GM12892 (cell line): ENCODE data around the gene ANKRD6.

Experiments used
- DNase-seq: peaks from one replicate; pipeline ENCODE4 v3.0.0; 2011; ENCODE audit not compliant: insufficient read length
- FAIRE-seq: peaks from 2 replicates; lab custom pipeline; 2011; peaks lifted over from hg19 to GRCh38; lab: Jason Lieb, UNC
- POLR2A ChIP-seq: IDR thresholded peaks from 2 replicates; pipeline ENCODE4 v1.6.1; 2011; ENCODE audit warnings: low read depth, low read length, control low read depth
- POLR2AphosphoS5 ChIP-seq: IDR thresholded peaks from 2 replicates; pipeline ENCODE4 v1.6.1; 2011; ENCODE audit warnings: low read depth, low read length, control low read depth
- TAF1 ChIP-seq: IDR thresholded peaks from 2 replicates; pipeline ENCODE4 v1.6.1; 2011; ENCODE audit warnings: low read depth, mild to moderate bottlenecking, control low read depth, low read length, borderline replicate concordance

Gene ANKRD6

DNA sequence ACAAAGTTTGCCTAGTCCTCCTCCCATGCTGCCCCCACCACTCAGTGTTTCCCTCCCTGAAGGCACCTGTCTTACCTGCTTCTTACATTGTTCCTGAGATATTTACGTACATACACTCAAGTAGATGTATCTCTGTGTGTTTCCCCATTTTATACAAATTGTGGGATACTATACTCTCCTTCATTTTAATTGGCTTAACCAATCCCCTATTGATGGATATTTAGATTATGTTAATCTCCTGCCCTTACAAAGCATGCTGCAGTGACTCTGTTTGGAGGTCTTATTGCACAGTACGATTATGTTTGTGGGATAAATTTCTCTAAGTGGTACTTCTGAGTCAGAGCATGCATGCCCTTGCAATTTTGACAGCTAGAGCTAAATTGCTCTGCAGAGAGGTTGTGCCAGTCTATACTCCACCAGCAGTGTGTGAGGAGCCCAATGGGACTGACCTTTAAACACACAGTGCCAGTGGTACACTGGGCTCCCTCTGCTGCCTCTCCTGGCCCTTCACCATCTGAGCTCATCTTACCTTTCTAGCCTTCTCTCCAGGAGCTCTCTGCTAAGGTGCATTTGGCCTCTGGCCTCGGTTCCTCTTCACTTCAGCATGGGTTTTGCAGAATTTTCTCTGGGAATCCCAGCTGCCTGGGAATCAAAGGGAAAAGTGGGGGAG, 148.2 kb downstream of the ANKRD6 start:
- no peak for TF ChIP-seq TAF1
- TF ChIP-seq POLR2A = no peak
- no peak for TF ChIP-seq POLR2AphosphoS5
- DNase-seq = no peak
- FAIRE-seq = no peak

DNA sequence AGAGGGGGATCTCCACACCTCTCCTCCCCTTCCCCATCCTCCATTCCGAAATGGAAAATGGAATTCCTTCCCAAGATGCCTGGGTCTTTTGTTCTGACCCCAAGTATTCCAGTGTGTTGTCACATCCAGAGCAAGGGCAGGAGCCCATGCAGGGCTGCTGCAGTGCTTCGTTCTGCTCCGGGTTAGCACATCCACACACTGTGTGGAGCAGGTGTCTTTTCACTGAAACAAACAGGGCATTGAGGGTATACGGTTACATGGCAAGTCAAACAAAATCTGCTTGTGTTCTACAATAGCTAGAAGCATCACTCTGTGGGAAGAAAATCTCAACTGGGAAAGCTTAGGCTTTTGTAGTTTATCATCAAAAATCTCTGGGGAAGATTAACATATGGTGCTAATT, 148.7 kb downstream of the ANKRD6 start:
- TF ChIP-seq POLR2A = no peak
- TF ChIP-seq POLR2AphosphoS5 = no peak
- no peak for TF ChIP-seq TAF1
- no peak for FAIRE-seq
- no peak for DNase-seq

DNA sequence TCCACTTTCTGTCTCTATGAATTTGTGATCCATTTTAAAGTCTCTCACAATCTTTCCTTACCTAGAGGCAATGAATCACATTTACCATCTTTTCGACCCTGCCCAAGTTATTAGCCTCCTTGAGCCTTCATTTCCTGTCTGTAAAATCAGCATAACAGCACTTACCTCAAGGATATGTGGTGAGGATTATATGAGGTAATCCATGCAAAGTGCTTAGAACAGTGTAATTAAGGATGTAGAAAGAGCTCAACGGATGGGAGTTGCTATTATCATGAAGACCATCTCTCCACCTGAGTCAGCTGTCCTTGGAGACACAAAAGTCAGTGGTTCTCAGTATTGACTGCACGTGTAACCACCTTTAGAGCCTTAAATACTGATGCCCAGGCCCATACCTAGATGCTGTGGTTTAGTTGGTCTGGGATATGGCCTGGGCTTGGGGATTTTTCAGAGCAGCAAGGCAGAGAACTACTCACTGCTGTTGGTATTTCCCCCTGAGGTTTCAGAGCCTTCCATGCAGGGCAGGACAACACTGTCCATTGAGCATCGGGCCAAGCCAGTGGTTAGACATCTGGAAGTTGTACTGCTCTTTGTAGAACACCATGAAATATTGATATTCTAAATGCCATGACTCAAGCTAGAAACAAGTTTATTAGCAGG, 149.8 kb downstream of the ANKRD6 start:
- TF ChIP-seq TAF1 = no peak
- TF ChIP-seq POLR2AphosphoS5 = no peak
- TF ChIP-seq POLR2A = no peak
- no peak for DNase-seq
- no peak for FAIRE-seq

DNA sequence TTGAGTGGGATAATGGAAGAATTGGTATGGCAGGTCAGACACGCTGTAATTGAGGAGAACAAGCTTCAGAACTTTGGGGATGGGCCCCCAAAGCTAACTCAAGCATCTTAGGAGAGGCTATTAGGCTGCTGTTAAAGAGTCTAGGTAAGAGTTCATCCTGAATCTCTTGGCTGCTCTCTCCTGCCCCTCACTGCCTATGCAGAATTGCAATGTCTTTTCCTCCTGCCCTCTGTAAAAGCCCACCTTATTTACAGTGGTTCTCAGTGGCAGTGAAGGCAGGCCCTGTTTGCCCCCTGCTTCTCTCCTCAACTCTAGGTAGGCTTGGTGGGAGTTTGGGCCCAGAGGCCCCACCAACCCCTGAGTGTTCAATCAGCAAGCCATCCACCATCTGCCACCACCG, 150.6 kb downstream of the ANKRD6 start:
- TF ChIP-seq POLR2A (no peak), POLR2AphosphoS5 (no peak), TAF1 (no peak)
- DNase-seq (no peak), FAIRE-seq (no peak)

DNA sequence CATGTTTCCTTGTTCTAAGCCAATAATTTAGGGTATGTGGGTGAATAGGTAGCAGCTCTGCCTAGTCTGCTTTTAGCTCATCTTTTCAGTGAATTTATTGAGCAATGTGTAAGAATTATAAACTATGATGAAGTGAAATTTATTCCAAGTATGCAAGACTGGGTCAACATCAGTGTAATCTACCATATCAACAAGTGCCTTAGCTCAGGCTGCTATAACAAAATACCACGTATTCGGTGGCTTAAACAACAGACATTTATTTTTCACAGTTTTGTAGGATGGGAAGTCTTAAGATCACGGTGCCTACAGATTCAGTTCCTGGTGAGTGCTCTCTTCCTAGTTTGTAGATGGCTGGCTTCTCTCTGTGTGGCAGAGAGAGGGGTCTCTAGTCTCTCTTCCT, 151.6 kb downstream of the ANKRD6 start:
- DNase-seq = no peak
- TF ChIP-seq TAF1 (no peak), POLR2AphosphoS5 (no peak), POLR2A (no peak)
- FAIRE-seq = no peak

GRCh38 chr6:89585154-89585553, 152.2 kb downstream of the ANKRD6 start:
- no peak for FAIRE-seq
- TF ChIP-seq POLR2AphosphoS5 (no peak), TAF1 (no peak), POLR2A (no peak)

GRCh38 chr6:89589297-89590025, 156.5 kb downstream of the ANKRD6 start:
- DNase-seq = no peak
- TF ChIP-seq POLR2AphosphoS5 (no peak), POLR2A (no peak), TAF1 (no peak)
- FAIRE-seq = no peak

More at GRCh38 chr6:89585154-89585553, 152.2 kb downstream of the ANKRD6 start:
- no peak for DNase-seq

- DNase-seq (no peak), FAIRE-seq (no peak)
- no peak for TF ChIP-seq TAF1
- TF ChIP-seq POLR2A = no peak
- TF ChIP-seq POLR2AphosphoS5 = no peak
Measured at GRCh38 chr6:89590133-89590532, 157.2 kb downstream of the ANKRD6 start.

- no peak for TF ChIP-seq POLR2A
- no peak for TF ChIP-seq POLR2AphosphoS5
- no peak for TF ChIP-seq TAF1
- FAIRE-seq = no peak
Measured at GRCh38 chr6:89591745-89592144, 158.8 kb downstream of the ANKRD6 start.

DNA sequence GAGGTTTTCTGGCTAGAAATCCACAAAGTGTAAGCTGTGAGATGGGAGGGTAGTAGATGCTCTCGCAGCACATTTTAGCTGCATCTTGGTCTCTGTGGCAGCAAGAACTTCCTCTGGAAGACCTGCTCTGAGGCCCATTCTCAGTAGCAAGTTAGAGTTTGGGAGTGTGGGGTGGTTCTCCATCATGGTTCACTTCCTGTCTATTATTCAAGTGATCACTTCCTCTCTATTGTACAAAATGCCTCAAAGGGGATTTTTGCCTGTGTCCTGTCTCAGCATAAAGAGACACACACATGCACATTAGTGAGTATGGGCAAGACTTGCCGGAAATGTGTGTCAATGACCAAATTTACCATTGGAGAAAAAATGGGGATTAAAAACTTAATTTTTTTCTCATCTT, 163.1 kb downstream of the ANKRD6 start:
- TF ChIP-seq TAF1 = no peak
- DNase-seq = no peak
- FAIRE-seq = peak; percentile 93

More at GRCh38 chr6:89591745-89592144, 158.8 kb downstream of the ANKRD6 start:
- DNase-seq = no peak

DNA sequence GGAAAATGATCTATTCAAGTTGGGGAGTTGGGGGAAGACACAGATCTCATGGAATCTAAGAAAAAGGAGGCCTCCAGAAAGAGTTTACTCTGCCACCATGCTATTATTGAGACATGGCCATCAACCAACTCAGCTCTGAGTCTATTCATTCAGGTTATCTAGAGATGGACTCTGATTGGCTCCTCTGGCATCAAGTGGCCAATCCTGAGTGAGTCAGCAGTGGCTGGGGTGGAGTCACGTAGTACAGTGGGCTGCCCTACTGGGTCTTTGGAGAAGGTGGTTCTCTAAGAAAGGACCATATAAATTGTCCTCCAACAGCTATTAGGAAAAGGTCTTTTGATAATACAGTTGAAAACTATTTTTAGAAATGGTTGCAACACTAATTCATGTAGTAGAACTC, 163.5 kb downstream of the ANKRD6 start:
- TF ChIP-seq TAF1 = no peak
- no peak for TF ChIP-seq POLR2AphosphoS5
- no peak for TF ChIP-seq POLR2A
- FAIRE-seq = no peak
- no peak for DNase-seq

DNA sequence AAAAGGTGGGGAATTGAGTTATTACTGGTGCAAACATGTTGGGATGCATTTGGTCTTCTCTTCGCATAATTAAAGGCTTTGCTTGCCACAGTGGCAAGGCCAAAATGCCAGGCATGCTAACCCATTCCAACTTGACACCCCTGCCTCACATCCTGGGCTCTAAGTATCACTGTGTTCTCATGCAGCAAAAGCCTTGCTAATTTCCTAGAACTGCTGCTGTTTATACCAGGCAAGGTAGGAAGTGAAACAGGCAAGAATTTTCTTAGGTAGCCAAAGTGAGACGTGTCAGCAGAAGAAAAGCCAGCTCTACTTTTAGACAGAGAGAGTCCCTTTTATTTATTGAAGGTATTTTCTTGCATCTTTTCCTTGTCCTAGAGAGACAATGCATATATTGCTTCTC, 164.4 kb downstream of the ANKRD6 start:
- DNase-seq = no peak
- TF ChIP-seq POLR2AphosphoS5 (no peak), POLR2A (no peak), TAF1 (no peak)
- peak; percentile 88 for FAIRE-seq
